Prostate gland (tissue), 2 donors: ENCODE data around the gene TSHZ1. TPM values are rescaled to one million over a fixed set of nuclear protein-coding genes. Genes with fewer than 3 reads are reported as not detected.
"Not testable (repeated sequence)": the region's sequence is repeated elsewhere in the genome, so short reads cannot be mapped to it uniquely, and the experiment has no call there.

ENCODE experiments used
- DNase-seq: peaks from one replicate; pipeline ENCODE4 v3.0.0-alpha.2; 2019; ENCODE audit warnings: low spot score
- H3K27ac ChIP-seq, 2 donors: fragments of 200-600 bp; sonication (generic); 2 replicates each; pipeline ENCODE4 v1.5.1; 2017 to 2019
- H3K27me3 ChIP-seq: fragments of 200-600 bp; sonication (generic); replicated peaks from 2 replicates; pipeline ENCODE4 v1.5.1; 2019; ENCODE audit not compliant: insufficient read depth
- H3K36me3 ChIP-seq, 2 donors: fragments of 200-600 bp; sonication (generic); 1 replicate in 1 of 2; 2 replicates in 1 of 2; pipeline versions ENCODE4 v1.5.1 to v1.8.1; 2017 to 2019
- H3K4me1 ChIP-seq: fragments of 200-600 bp; sonication (generic); replicated peaks from 2 replicates; pipeline ENCODE4 v1.5.1; 2019
- H3K4me3 ChIP-seq, 2 donors: fragments of 200-600 bp; sonication (generic); 2 replicates each; pipeline ENCODE4 v1.5.1; 2017 to 2019
- H3K9me3 ChIP-seq: fragments of 200-600 bp; sonication (generic); 2 replicates; pipeline ENCODE4 v1.5.1; 2017
- POLR2A ChIP-seq: fragments of 450-650 bp; IDR thresholded peaks from one replicate; pipeline ENCODE4 v1.6.1; 2016; ENCODE audit warnings: antibody characterized with exemption, mild to moderate bottlenecking
- POLR2AphosphoS5 ChIP-seq: sonication (generic); formaldehyde crosslinking; IDR thresholded peaks from one replicate; pipeline ENCODE4 v1.6.1; 2017; ENCODE audit warnings: antibody characterized with exemption
- WGBS: methylation state at CpG from one replicate; pipeline ENCODE4 v1.1.5; 2018; 5-methylcytosine and 5-hydroxymethylcytosine counted together
- intact Hi-C: fragments of 100-400 bp; cut with DNase I; formaldehyde crosslinking; loops from one replicate; pipeline ENCODE4 v1.14.2; 2022
- total RNA-seq, 2 donors: library from RNA; depleted of rRNA; stranded (reverse); fragments of >200 nt; gene quantifications; one replicate each; pipeline ENCODE4 v1.1.0, GENCODE V29; 2016
- TF ChIP-seq, protein P1 (sequence below), 4 experiments: fragments of 200-600 bp in 2 of 4; fragments of 450-650 bp in 2 of 4; sonication (generic) in 2 of 4; IDR thresholded peaks; 1 replicate in 3 of 4; 2 replicates in 1 of 4; pipeline ENCODE4 v1.5.1; 2016 to 2019; ENCODE audit warnings: antibody characterized with exemption in 4 of 4, mild to moderate bottlenecking in 2 of 4, moderate library complexity in 2 of 4

The TSHZ1 gene
- total RNA-seq, 2 donors from 2014 or later = 18.2 to 48.6 TPM

- intact Hi-C loops = no loop called here
- DNase-seq = no peak
- Histone ChIP-seq H3K4me3 (no peak overlapping the region), H3K4me1 (no peaks in the 10 kb centered on the region), H3K27ac (no peak overlapping the region), H3K36me3 (no peaks in the 10 kb centered on the region), H3K9me3 (no peaks in the 10 kb centered on the region), H3K27me3 (no peaks in the 10 kb centered on the region)
- TF ChIP-seq, protein P1, sequence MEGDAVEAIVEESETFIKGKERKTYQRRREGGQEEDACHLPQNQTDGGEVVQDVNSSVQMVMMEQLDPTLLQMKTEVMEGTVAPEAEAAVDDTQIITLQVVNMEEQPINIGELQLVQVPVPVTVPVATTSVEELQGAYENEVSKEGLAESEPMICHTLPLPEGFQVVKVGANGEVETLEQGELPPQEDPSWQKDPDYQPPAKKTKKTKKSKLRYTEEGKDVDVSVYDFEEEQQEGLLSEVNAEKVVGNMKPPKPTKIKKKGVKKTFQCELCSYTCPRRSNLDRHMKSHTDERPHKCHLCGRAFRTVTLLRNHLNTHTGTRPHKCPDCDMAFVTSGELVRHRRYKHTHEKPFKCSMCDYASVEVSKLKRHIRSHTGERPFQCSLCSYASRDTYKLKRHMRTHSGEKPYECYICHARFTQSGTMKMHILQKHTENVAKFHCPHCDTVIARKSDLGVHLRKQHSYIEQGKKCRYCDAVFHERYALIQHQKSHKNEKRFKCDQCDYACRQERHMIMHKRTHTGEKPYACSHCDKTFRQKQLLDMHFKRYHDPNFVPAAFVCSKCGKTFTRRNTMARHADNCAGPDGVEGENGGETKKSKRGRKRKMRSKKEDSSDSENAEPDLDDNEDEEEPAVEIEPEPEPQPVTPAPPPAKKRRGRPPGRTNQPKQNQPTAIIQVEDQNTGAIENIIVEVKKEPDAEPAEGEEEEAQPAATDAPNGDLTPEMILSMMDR (IDR thresholded peaks at IDR 0.05) = no peak
- TF ChIP-seq POLR2A (no peak), POLR2AphosphoS5 (no peak)
- WGBS = 70% methylated on average over 5 of the region's 5 CpGs
Measured at GRCh38 chr18:75183524-75183923, 27.1 kb upstream of the TSHZ1 start.

GRCh38 chr18:75183973-75184493 is 26.6 kb upstream of the TSHZ1 start:
- TF ChIP-seq POLR2A = no peak
- TF ChIP-seq POLR2AphosphoS5 = no peak
- TF ChIP-seq, protein P1 (IDR thresholded peaks at IDR 0.05) = no peak
- WGBS = 77% methylated on average over 14 of the region's 14 CpGs
- no peaks in the 10 kb centered on the region for H3K27me3 ChIP-seq
- no peak overlapping the region for H3K27ac ChIP-seq
- no peak overlapping the region for H3K4me3 ChIP-seq
- intact Hi-C loops = no loop called here
- H3K36me3 ChIP-seq = no peaks in the 10 kb centered on the region
- H3K9me3 ChIP-seq = no peaks in the 10 kb centered on the region
- no peaks in the 10 kb centered on the region for H3K4me1 ChIP-seq
- no peak for DNase-seq

DNA sequence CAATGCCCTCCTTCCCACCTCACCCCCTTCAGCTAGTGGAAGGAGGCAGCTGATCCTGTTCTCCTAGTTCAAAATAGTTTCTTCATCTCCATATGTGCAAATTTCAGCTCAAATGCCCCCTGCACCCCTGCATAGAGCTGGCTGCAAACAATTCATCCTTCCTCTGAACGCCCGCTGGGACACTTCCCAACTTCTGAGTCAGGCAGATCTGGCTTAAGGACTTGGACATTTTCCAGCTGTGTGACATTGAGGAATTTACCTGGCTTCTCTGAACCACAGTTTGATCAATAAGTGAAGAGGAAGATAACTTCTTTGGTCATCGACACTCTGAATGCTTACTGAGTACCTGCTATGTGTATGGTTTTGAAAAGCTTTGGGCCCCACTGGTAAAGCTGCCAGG is 25.1 kb upstream of the TSHZ1 start:
- H3K9me3 ChIP-seq = no peaks in the 10 kb centered on the region
- intact Hi-C loops = no loop called here
- H3K4me1 ChIP-seq = no peaks in the 10 kb centered on the region
- no peaks in the 10 kb centered on the region for H3K36me3 ChIP-seq
- H3K27me3 ChIP-seq = no peaks in the 10 kb centered on the region
- no peak overlapping the region for H3K27ac ChIP-seq
- no peak overlapping the region for H3K4me3 ChIP-seq
- TF ChIP-seq, protein P1 (IDR thresholded peaks at IDR 0.05) = no peak
- TF ChIP-seq POLR2AphosphoS5 = no peak
- no peak for TF ChIP-seq POLR2A
- DNase-seq = no peak
- 78% methylated on average over 3 of the region's 3 CpGs for WGBS

DNA sequence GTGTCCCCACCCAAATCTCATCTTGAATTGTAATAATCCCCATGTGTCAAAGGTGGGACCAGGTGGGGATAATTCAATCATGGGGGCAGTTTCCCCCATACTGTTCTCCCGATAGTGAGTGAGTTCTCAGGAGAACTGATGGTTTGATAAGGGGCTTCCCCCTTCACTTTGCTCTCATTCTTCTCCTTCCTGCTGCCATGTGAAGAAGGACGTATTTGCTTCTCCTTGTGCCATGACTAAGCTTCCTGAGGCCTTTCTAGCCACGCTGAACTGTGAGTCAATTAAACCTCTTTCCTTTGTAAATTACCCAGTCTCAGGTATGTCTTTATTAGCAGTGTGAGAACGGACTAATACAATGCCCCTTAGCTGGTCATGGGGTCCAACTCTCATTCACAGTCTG is 22.9 kb upstream of the TSHZ1 start:
- H3K4me3 ChIP-seq, H3K27me3 ChIP-seq, H3K36me3 ChIP-seq, H3K4me1 ChIP-seq, H3K27ac ChIP-seq, DNase-seq, intact Hi-C loops, H3K9me3 ChIP-seq: not testable (repeated sequence)
- 90% methylated on average over 4 of the region's 4 CpGs for WGBS

GRCh38 chr18:75189696-75190095 is 20.9 kb upstream of the TSHZ1 start:
- no peaks in the 10 kb centered on the region for H3K9me3 ChIP-seq
- no peak for DNase-seq
- no peak overlapping the region for H3K27ac ChIP-seq
- H3K4me1 ChIP-seq = no peaks in the 10 kb centered on the region
- no peak overlapping the region for H3K4me3 ChIP-seq
- intact Hi-C loops = no loop called here
- no peak for TF ChIP-seq POLR2A
- TF ChIP-seq POLR2AphosphoS5 = no peak
- TF ChIP-seq, protein P1 (IDR thresholded peaks at IDR 0.05) = no peak
- no peaks in the 10 kb centered on the region for H3K27me3 ChIP-seq
- 96% methylated on average over 6 of the region's 6 CpGs for WGBS
- no peaks in the 10 kb centered on the region for H3K36me3 ChIP-seq
